IPS-18c (cell line): ENCODE data around the gene MSMO1.
A peak's percentile ranks its signal among the peaks of the same experiment; 100 is the strongest.
"Not testable (repeated sequence)": the region's sequence is repeated elsewhere in the genome, so short reads cannot be mapped to it uniquely, and the experiment has no call there.

Source experiments
- H3K4me3 ChIP-seq: 2 replicates; pipeline ENCODE4 v1.7.0; 2013; ENCODE audit warnings: low read depth, mild to moderate bottlenecking, low read length, moderate library complexity; ENCODE audit not compliant: insufficient read depth
- H3K9me3 ChIP-seq: one replicate; pipeline ENCODE4 v1.6.1; 2013; ENCODE audit warnings: mild to moderate bottlenecking, low read length, moderate library complexity; ENCODE audit not compliant: control insufficient read depth, insufficient read depth

Gene MSMO1

GRCh38 chr4:165309456-165309855 lies 18.0 kb upstream of the MSMO1 start:
- Histone ChIP-seq H3K4me3 (no peak overlapping the region), H3K9me3 (no peaks in the 10 kb centered on the region)

GRCh38 chr4:165312506-165312905 lies 15.0 kb upstream of the MSMO1 start:
- Histone ChIP-seq H3K4me3 (no peak overlapping the region), H3K9me3 (no peaks in the 10 kb centered on the region)

GRCh38 chr4:165319030-165319429 lies 8.4 kb upstream of the MSMO1 start:
- Histone ChIP-seq H3K9me3 (no peaks in the 10 kb centered on the region), H3K4me3 (no peak overlapping the region)

DNA sequence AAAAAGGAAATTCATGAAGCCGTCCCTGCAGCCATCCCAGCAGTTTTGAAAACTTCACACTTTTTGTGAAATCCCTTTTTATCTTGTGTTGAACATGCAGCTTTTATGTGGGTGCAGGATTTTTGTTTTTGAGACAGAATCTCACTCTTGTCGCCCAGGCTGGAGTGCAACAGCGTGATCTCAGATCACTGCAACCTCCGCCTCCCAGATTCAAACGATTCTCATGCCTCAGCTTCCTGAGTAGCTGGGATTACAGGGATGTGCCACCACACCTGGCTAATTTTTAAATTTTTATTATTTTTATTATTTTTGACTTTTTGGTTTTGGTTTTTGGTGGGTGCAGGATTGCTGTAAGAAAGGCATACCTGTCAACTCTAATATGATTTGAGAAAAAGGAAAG lies 8.0 kb upstream of the MSMO1 start:
- Histone ChIP-seq H3K4me3 (no peak overlapping the region), H3K9me3 (no peaks in the 10 kb centered on the region)

DNA sequence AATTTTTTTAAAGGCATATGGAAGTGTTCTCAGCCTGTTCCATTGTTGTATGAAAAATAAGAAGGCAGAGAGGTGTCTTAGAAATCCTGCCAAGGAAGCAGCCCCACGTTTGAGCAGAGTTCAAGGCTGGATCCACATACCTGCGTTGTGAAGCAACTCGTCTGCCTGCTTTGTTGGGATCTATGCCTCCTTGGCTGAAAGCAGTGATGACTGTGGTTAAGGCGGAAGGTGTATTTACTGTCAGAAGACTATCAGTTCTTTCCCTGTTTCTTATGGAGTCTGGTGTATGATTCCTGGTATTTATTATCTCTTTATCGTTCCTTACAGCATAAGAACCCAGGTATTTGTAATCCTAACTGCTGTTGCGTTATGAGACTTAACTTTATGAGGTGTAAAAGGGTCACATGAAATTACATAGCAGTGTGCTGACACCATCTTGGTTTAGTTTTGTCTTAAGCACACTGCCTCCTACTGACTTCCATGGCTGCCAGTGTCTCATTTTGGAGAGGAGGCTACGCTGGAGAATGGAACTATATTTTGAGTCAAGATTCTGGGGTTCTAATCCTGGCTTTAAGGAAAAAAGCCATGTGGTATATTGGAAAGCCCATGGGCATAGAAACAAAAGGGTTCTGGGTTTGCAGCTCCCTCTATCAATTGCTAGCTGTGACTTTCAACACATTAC lies 3.1 kb upstream of the MSMO1 start:
- H3K4me3 ChIP-seq: no peak overlapping the region
- no peaks in the 10 kb centered on the region for H3K9me3 ChIP-seq

- H3K9me3 ChIP-seq: no peaks in the 10 kb centered on the region
- no peak overlapping the region for H3K4me3 ChIP-seq
Measured at GRCh38 chr4:165324918-165325304, 2.6 kb upstream of the MSMO1 start.

GRCh38 chr4:165325732-165326512 lies 1.5 kb upstream of the MSMO1 start:
- Histone ChIP-seq H3K9me3 (no peaks in the 10 kb centered on the region), H3K4me3 (peak overlapping the region; percentile 54; the same call in 1 of the 2 replicates)

DNA sequence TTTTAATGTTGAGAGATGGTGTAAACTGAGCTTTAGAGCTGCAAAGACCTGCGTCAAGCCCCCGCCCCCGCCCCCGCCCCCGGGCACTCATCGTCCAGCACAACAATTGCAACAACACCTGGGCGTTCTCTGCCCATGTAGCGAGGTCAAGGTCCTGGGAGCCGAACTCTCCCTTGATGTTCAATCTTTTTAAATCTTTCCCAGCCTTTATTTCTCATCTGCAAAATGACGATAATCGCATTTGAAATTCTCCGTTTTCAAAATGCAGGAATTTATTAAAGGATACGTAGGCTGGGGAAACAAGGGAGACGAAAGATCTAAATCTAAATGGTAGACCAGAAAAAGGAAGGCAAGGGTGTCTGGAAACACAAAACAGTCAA lies 648 bp upstream of the MSMO1 start:
- H3K9me3 ChIP-seq: no peaks in the 10 kb centered on the region
- peak overlapping the region; percentile 54 for H3K4me3 ChIP-seq

DNA sequence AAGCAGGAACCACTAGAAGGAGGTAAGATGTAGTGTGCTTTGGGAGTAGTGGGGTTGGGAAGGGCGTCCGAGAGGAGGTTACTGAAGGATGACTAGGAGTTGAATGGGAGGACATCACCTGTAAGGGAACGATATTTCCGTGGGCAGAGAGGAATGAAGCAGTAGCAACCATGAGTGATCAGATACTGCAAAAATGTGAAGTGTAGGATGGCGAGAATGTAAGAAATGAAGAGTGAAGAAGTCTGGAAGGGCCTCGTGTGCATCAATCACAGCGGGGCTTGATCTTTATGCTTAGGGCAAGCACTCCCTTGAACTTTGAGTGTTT lies 594 bp downstream of the MSMO1 start:
- Histone ChIP-seq H3K4me3 (peak overlapping the region; percentile 97), H3K9me3 (no peaks in the 10 kb centered on the region)

- no peaks in the 10 kb centered on the region for H3K9me3 ChIP-seq
- peak overlapping the region; percentile 97 for H3K4me3 ChIP-seq
Measured at GRCh38 chr4:165328708-165329107, 1.2 kb downstream of the MSMO1 start.

GRCh38 chr4:165330071-165330470 lies 2.6 kb downstream of the MSMO1 start:
- H3K4me3 ChIP-seq: peak overlapping the region; percentile 25; the same call in 1 of the 2 replicates
- no peaks in the 10 kb centered on the region for H3K9me3 ChIP-seq

GRCh38 chr4:165330666-165331065 lies 3.2 kb downstream of the MSMO1 start:
- H3K4me3 ChIP-seq: peak overlapping the region; percentile 25; the same call in 1 of the 2 replicates

DNA sequence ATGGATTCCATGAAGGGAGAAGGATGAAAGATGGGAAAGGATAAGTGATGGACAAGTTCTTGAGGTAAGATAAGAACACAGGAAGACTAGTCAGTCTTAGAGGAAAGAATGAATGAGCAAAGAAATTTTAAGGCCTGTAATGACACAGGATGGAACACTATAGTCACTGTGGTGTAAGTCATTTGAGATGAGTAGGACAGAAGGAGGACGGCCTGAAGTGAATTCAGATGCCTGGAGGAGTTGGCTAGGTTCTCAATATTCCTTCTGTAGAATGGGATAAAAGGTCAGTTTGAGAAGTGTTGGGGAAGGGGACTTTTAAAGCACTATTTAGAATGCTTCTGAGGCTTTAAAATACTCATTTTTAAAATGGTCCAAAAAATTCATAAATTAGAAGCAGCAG lies 3.9 kb downstream of the MSMO1 start:
- H3K9me3 ChIP-seq: no peaks in the 10 kb centered on the region
- no peak overlapping the region for H3K4me3 ChIP-seq

More at GRCh38 chr4:165330666-165331065, 3.2 kb downstream of the MSMO1 start:
- no peaks in the 10 kb centered on the region for H3K9me3 ChIP-seq

DNA sequence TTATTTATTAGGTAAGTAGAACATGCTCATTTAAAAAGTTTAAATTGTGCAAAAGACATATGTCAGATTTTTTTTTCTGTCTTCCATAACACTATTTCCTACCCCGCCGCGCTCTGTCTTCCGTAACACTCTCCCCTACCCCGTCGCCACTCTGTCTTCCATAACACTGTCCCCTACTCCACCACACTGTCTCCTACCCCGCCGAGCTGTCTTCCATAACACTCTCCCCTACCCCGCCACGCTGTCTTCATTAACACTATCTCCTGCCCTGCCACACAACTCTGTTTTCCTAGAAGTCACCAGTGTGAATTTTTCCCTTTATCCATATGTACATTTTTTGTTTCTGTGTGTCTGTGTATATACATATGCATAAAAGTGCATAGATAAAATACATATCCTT lies 4.4 kb downstream of the MSMO1 start:
- Histone ChIP-seq H3K4me3 (no peak overlapping the region), H3K9me3 (no peaks in the 10 kb centered on the region)

DNA sequence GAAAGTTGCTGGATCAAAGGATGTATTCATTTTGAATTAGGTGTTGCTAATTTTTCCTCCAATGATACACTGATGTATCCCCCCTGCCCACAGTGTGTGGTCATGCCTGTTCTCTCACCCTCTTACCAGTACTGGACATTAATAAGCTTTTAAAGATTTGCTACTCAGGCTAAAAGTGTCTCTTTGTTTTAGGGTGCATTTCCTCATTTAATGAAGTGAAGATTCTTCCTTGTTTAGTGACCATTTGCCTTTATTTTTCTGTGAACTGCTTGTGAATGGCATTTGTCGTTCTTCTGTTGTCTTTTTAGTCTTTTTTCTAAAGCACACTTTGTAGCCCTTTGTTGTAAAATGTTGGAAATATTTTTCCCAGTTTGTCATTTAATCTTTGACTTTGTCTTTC lies 5.0 kb downstream of the MSMO1 start:
- H3K4me3 ChIP-seq: no peak overlapping the region
- no peaks in the 10 kb centered on the region for H3K9me3 ChIP-seq

DNA sequence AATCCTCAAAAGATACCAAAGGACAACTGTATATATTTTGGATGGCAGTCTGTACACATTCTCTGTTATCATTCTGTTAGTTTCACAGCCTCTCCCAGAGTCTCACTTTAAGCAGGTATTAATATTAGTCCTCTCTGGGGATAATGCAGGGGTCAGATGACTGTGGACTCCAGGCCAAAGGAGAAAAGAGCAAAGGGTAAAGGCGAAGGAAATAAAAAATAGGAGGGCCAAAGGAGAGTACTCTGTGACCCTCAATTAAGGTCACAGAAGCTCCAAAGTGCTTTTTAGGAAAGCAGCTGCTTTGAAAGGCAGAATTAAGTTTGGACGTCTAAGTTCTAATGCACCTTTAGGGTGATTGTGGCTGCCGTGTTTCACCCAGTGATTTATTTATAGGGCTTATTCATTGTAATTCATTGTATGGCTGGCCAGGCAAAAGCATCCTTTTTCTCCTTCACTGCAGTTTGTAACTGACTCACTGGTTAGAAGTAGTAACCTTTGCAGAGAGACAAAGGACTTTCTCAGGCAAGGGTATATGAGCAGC lies 7.8 kb downstream of the MSMO1 start:
- Histone ChIP-seq H3K9me3 (no peaks in the 10 kb centered on the region), H3K4me3 (no peak overlapping the region)

DNA sequence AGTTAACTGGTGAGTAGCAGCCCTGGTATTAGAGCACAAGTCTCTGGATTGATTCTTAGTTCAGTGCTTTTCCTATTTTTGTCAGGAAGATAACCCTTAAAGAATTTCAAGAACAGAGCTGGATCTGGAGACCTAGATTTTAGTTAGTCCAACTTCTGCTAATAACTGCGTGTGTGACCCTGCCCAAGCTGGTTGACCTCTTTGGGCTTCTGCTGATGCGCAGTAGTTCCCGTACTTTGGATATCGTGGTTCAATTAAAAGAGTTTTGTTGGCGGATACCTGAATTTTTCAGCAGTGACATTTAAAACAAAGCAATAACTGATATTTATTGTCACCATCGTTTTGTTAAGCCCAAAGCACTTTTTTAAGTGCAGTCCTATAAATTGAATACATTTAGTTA lies 9.3 kb downstream of the MSMO1 start:
- Histone ChIP-seq H3K4me3 (no peak overlapping the region), H3K9me3 (no peaks in the 10 kb centered on the region)

GRCh38 chr4:165342340-165342739 lies 14.9 kb downstream of the MSMO1 start:
- H3K4me3 ChIP-seq, H3K9me3 ChIP-seq: not testable (repeated sequence)
